Heart left ventricle (tissue), 16 donors: ENCODE results near the gene KLHL29. TPM values are rescaled to one million over a fixed set of nuclear protein-coding genes. Genes with fewer than 3 reads are reported as not detected.
A peak's percentile ranks its signal among the peaks of the same experiment; 100 is the strongest.

Experiments used
- ATAC-seq, 4 donors: fragments of 200-7000 bp; cut with Tn5 transposase; one replicate each; pipeline ENCODE4 v1.9.1; 2020 to 2022; ENCODE audit warnings: moderate library complexity in 4 of 4, mild to moderate bottlenecking in 3 of 4, moderate number of reproducible peaks in 1 of 4
- DNase-seq, 5 donors: peaks; one replicate each; pipeline ENCODE4 v3.0.0-alpha.2; 2020
- H3K27ac ChIP-seq, 12 donors: fragments of 200-600 bp; sonication (generic) in 4 of 12; one replicate each; pipeline versions ENCODE4 v1.5.0 to v1.8.0; 2016 to 2022; ENCODE audit warnings: mild to moderate bottlenecking in 2 of 12
- H3K27me3 ChIP-seq, 9 donors: fragments of 200-600 bp; sonication (generic) in 2 of 9; one replicate each; pipeline versions ENCODE4 v1.5.1 to v1.8.0; 2016 to 2022; ENCODE audit warnings: mild to moderate bottlenecking in 3 of 9
- H3K36me3 ChIP-seq, 9 donors: fragments of 200-600 bp; sonication (generic) in 2 of 9; one replicate each; pipeline versions ENCODE4 v1.5.0 to v1.8.0; 2018 to 2022; ENCODE audit warnings: mild to moderate bottlenecking in 2 of 9
- H3K4me1 ChIP-seq, 12 donors: fragments of 200-600 bp; sonication (generic) in 4 of 12; one replicate each; pipeline versions ENCODE4 v1.5.0 to v1.8.0; 2016 to 2022; ENCODE audit warnings: mild to moderate bottlenecking in 3 of 12
- H3K4me3 ChIP-seq, 12 donors: fragments of 200-600 bp; sonication (generic) in 4 of 12; one replicate each; pipeline versions ENCODE4 v1.5.0 to v1.8.0; 2017 to 2022; ENCODE audit warnings: mild to moderate bottlenecking in 9 of 12, moderate library complexity in 4 of 12
- H3K9me3 ChIP-seq, 12 donors: fragments of 200-600 bp; sonication (generic) in 4 of 12; one replicate each; pipeline versions ENCODE4 v1.5.0 to v1.8.0; 2016 to 2022; ENCODE audit warnings: mild to moderate bottlenecking in 1 of 12
- CTCF ChIP-seq, 12 donors: fragments of 200-600 bp; sonication (generic) in 4 of 12; IDR thresholded peaks; one replicate each; pipeline versions ENCODE4 v1.5.0 to v1.8.0; 2018 to 2022; ENCODE audit warnings: antibody characterized with exemption in 12 of 12, mild to moderate bottlenecking in 5 of 12
- POLR2A ChIP-seq, 2 donors: fragments of 450-650 bp; IDR thresholded peaks; one replicate each; pipeline ENCODE4 v1.6.1; 2017; ENCODE audit warnings: antibody characterized with exemption in 2 of 2, mild to moderate bottlenecking in 2 of 2, moderate library complexity in 2 of 2
- WGBS, 4 donors: extraction: QIAGEN DNeasy Blood & Tissue Kit in 2 of 4; methylation state at CpG; one replicate each; pipeline versions ENCODE4 v1.1.5 to v1.1.7; 2013 to 2018; 5-methylcytosine and 5-hydroxymethylcytosine counted together
- intact Hi-C, 10 donors: fragments of 100-400 bp; cut with DNase I; formaldehyde crosslinking; loops; one replicate each; pipeline versions ENCODE4 v1.11.1 to v1.14.2; 2022
- polyA plus RNA-seq, 2 donors: library from polyadenylated mRNA; stranded (reverse); fragments of 200-250 nt; gene quantifications; one replicate each; pipeline ENCODE4 v1.2.3, GENCODE V29; 2013
- total RNA-seq, 9 donors: library from RNA; depleted of rRNA in 2 of 9; stranded (reverse); fragments of >200 nt in 2 of 9; fragmentation: NEBNext Ultra II Directional in 3 of 9; extraction: Animal tissue kit (Norgen Biotek cat#: 25700) in 3 of 9; gene quantifications; one replicate each; pipeline versions ENCODE4 v1.1.0 to v1.2.4, GENCODE V29; 2016 to 2023
- donor health status: ischemic (EF 13 %, LVEDD 7.1; RV severe dilation, severe dysfunction).
- donor health status: healthy with polysubstance abuse.
- donor health status: DM: no; HTN: yes; CAD: no.
- donor health status: DM: no; HTN: no; CAD: no.
- donor health status: ischemic (EF 25% LVEDD 6.9; RV normal size, moderate dysfunction).
- donor health status: ischemic (EF 25% LVEDD 5.7; RV mildly dilated, moderate dysfunction).
- donor health status: healthy.
- donor health status: DM: yes; HTN: yes; CAD: no.
- donor health status: ischemic (EF 35%, LVEDD 5.7; RV mildly dilated, moderate dysfunction).
- donor health status: nonischemic (EF 11% LVEDD 7.7; RV severe dilation, severe dysfunction).
- donor health status: DM: yes; HTN: yes; CAD: no.
- donor health status: PGD.
- donor health status: ischemic (EF 29% LVEDD 5.4; RV normal size, mild dysfunction).
- donor health status: nonischemic (EF 23%, LVEDD 6.1; RV moderate dilation, normal function).

The KLHL29 gene
- total and polyA plus RNA-seq, 11 donors = 0.74 to 2.7 (median 1.1) TPM

- ATAC-seq (no peak), DNase-seq (no peak)
- H3K9me3 ChIP-seq = no peaks in the 10 kb centered on the region
- H3K36me3 ChIP-seq = no peaks in the 10 kb centered on the region
- H3K27me3 ChIP-seq = peaks cover 0 to 27% (median 7%) of the 10 kb centered on the region in 9 donors
- intact Hi-C loops = loop anchor here in 1 of 10 donors (10.0 kb wide), 1 partner anchor 376 kb away; no protein-coding TSS in a partner anchor
- TF ChIP-seq POLR2A (IDR thresholded peaks at IDR 0.05) (no peak), CTCF (IDR thresholded peaks at IDR 0.05) (no peak)
- no peak overlapping the region for H3K4me3 ChIP-seq
- WGBS, 4 donors = 68 to 74% (median 74%) methylated on average over 5 to 7 of the region's 7 CpGs
- peaks cover 0 to 16% (median 2%) of the 10 kb centered on the region in 12 donors for H3K4me1 ChIP-seq
- H3K27ac ChIP-seq = no peak overlapping the region
Observed at GRCh38 chr2:23379220-23379695, 5.7 kb upstream of the KLHL29 start.

DNA sequence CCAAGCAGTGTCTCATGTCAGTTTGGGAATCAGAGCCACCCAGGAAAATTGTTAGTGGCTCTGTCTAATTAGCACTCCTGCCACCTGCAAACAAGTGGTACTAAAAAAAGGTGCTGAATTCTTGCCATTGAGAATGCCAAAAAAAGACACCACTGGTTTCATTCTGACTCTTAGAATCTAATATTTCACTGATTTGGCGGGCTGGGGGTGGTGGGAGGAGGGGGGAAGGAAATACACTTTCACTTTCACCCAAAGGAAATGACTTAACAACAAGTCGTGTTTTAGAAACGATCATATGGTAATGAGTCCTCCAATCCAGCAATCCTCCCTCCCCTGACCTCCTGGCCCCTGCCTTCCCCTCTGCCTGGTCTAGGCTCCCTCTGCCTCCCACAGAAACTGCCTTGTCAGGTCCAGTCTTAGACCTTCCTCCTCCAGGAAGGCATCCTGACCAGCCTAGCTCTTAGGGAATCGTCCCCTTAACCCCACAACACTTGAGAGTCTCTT, 4.4 kb upstream of the KLHL29 start:
- intact Hi-C loops = loop anchor here in 1 of 10 donors (10.0 kb wide), 1 partner anchor 374 kb away; no protein-coding TSS in a partner anchor
- Histone ChIP-seq H3K9me3 (no peaks in the 10 kb centered on the region), H3K27ac (peak overlapping the region in 1 of 12 donors; percentile 6), H3K4me3 (peak overlapping the region in 2 of 12 donors; percentile 5), H3K4me1 (peaks cover 0 to 16% (median 2%) of the 10 kb centered on the region in 12 donors), H3K36me3 (no peaks in the 10 kb centered on the region), H3K27me3 (peaks cover 0 to 28% (median 7%) of the 10 kb centered on the region in 9 donors)
- ATAC-seq = peak in 1 of 4 donors; percentile 34
- no peak for DNase-seq
- WGBS, 4 donors = 37 to 44% (median 39%) methylated on average over 4 of the region's 4 CpGs
- TF ChIP-seq CTCF (IDR thresholded peaks at IDR 0.05) = no peak
- no peak for TF ChIP-seq POLR2A (IDR thresholded peaks at IDR 0.05)

GRCh38 chr2:23381084-23381483, 3.9 kb upstream of the KLHL29 start:
- H3K36me3 ChIP-seq = no peaks in the 10 kb centered on the region
- H3K4me3 ChIP-seq = peak overlapping the region in 2 of 12 donors; percentile 5
- intact Hi-C loops = loop anchor here in 1 of 10 donors (10.0 kb wide), 1 partner anchor 374 kb away; no protein-coding TSS in a partner anchor
- WGBS, 4 donors = 36 to 51% (median 41%) methylated on average over 6 of the region's 6 CpGs
- peaks cover 0 to 30% (median 10%) of the 10 kb centered on the region in 9 donors for H3K27me3 ChIP-seq
- ATAC-seq (peak in 2 of 4 donors; percentile 23 to 39), DNase-seq (peak in 3 of 5 donors; percentile 24 to 35 (median 33))
- no peak for TF ChIP-seq POLR2A (IDR thresholded peaks at IDR 0.05)
- no peak for TF ChIP-seq CTCF (IDR thresholded peaks at IDR 0.05)
- no peaks in the 10 kb centered on the region for H3K9me3 ChIP-seq
- peaks cover 0 to 21% (median 4%) of the 10 kb centered on the region in 12 donors for H3K4me1 ChIP-seq
- H3K27ac ChIP-seq = peak overlapping the region in 1 of 12 donors; percentile 6

GRCh38 chr2:23381485-23381884, 3.5 kb upstream of the KLHL29 start:
- peaks cover 0 to 32% (median 14%) of the 10 kb centered on the region in 9 donors for H3K27me3 ChIP-seq
- H3K36me3 ChIP-seq = no peaks in the 10 kb centered on the region
- intact Hi-C loops = loop anchor here in 1 of 10 donors (10.0 kb wide), 1 partner anchor 373 kb away; no protein-coding TSS in a partner anchor
- no peak for DNase-seq
- TF ChIP-seq CTCF (IDR thresholded peaks at IDR 0.05) = no peak
- TF ChIP-seq POLR2A (IDR thresholded peaks at IDR 0.05) = no peak
- ATAC-seq = no peak
- H3K4me1 ChIP-seq = peaks cover 0 to 25% (median 6%) of the 10 kb centered on the region in 12 donors
- WGBS, 4 donors = 38 to 51% (median 46%) methylated on average over 3 of the region's 3 CpGs
- no peak overlapping the region for H3K4me3 ChIP-seq
- no peaks in the 10 kb centered on the region for H3K9me3 ChIP-seq
- H3K27ac ChIP-seq = no peak overlapping the region
